HG03558 (cell line): Measurements from ENCODE around the gene HNMT.
"Not testable (repeated sequence)": the region's sequence is repeated elsewhere in the genome, so short reads cannot be mapped to it uniquely, and the experiment has no call there.

Experiments used
- ATAC-seq: cut with Tn5 transposase; IDR thresholded peaks from one replicate; pipeline ENCODE4 v1.9.1; 2021; ENCODE audit warnings: moderate number of reproducible peaks; ENCODE audit not compliant: unreplicated experiment; ENCODE audit errors: extremely low read depth

HNMT gene

DNA sequence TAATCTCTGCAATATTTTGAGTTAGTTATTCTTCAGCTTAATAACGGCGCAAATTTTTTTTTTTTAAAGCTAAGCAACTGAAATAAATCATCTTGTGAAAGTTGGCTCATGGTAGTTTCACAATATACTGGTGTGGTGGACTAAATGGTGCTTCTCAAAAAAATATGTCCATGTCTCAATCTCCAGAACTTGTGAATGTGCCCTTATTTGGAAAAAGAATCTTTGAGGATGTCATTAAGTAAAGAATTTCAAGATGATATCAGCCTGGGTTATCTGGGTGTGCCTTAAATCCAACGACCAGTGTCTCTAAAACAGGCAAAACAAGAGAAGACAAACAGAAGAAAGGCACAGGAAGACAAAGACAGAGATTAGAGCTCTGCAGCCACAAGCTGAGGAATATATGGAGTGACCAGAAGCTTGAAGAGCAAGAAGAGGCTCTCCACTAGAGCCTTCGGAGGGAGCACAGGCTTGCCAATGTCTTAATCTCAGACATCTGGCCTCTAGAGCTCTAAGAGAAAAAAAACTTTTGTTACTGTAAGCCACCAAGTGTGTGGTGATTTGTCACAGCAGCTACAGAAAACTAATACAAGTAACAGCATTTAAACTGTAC is 71.4 kb downstream of the HNMT start:
- ATAC-seq = no peak

- no peak for ATAC-seq
Measured at GRCh38 chr2:138036522-138036921, 72.2 kb downstream of the HNMT start.

DNA sequence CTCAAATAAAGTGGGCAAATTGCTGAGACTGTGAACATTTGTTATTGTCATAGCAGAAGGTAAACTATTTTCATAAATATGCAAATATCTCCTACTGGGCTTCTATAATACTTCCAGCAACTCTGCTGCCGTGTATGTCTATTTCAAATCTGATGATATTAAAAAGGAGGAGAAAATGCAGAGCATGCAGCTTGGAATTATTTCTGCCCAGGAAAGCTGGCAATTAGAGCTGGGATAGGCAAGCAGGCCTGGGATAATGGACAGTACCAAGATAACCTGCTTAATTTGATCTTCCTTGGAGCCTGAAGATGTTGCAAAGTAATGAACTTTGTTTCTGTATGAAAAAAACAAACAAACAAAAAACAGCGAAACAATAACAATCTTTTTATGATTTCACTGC is 72.8 kb downstream of the HNMT start:
- ATAC-seq = no peak

DNA sequence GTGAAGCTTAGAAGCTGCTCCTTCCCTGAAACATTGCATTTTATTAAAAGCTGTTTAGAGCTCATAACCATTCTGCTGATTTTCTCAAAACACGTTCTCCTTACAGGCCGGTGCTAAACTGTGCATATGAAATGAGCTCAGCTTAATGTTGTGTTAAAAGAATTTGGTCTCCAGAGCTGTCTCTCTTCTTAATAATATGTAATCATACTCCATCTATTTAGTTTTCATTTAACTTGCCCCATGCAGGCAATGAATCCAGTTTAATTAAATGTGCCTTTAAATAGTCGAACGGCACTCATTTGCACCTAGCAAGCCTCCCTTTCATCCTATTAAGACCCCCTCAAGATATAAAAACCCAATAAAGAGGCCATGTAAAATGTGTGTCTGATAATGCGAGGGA is 76.3 kb downstream of the HNMT start:
- ATAC-seq = no peak

DNA sequence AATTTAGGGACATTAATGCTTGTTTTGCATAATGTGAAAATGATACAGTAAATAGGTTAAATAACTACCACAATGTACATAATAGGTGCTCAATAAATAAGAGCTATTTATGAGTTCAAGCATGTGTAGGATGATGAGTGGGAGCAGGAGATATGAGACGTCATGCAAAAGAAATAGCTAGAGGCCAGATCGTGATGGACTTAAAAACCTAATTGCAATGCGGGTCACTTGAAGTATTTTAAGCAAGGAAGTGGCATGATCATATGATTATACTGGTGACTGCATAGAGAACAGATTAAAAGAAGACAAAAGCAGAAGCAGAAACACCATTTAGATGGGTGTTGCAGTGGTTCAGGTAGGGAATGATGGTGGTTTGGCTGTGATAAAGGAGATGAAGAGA is 78.0 kb downstream of the HNMT start:
- ATAC-seq = no peak

DNA sequence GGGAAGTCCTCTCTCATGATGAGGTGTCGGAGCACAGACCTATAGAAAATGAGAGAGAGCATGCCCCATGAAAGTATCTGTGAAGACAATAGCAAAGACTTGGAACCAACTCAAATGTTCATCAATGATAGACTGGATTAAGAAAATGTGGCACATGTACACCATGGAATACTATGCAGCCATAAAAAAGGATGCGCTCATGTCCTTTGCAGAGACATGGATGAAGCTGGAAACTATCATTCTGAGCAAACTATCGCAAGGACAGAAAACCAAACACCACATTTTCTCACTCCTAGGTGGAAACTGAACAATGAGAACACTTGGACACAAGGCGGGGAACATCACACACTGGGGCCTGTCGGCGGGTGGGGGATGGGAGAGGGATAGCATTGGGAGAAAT is 79.3 kb downstream of the HNMT start:
- not testable (repeated sequence) for ATAC-seq

- ATAC-seq = no peak
Measured at GRCh38 chr2:138058427-138058826, 94.2 kb downstream of the HNMT start.

GRCh38 chr2:138059487-138060300 is 95.4 kb downstream of the HNMT start:
- ATAC-seq = no peak

DNA sequence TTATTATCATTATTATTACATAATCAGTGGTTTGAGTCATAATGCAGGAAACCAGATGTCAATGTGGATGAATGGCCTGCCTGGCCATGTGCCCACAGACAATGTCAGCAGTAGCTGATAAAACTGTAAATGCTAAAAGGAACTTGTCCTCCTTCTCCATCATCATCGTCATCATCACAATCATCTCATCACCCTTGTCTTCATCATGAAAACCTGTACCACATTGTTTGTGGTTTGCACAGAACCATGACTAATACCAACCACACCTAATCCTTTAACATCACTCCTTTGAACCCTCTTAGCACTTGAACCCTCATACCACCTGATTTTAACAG is 96.0 kb downstream of the HNMT start:
- ATAC-seq = no peak

GRCh38 chr2:138061961-138062360 is 97.7 kb downstream of the HNMT start:
- ATAC-seq = no peak

GRCh38 chr2:138063181-138063580 is 98.9 kb downstream of the HNMT start:
- no peak for ATAC-seq
